Measurements from ENCODE around the gene ACP4. TPM values are rescaled to one million over a fixed set of nuclear protein-coding genes. Genes with fewer than 3 reads are reported as not detected.

ACP4 gene
- total and polyA plus RNA-seq, 5 experiments from 2014 or later, result 0.14 TPM; not detected in 4

DNA sequence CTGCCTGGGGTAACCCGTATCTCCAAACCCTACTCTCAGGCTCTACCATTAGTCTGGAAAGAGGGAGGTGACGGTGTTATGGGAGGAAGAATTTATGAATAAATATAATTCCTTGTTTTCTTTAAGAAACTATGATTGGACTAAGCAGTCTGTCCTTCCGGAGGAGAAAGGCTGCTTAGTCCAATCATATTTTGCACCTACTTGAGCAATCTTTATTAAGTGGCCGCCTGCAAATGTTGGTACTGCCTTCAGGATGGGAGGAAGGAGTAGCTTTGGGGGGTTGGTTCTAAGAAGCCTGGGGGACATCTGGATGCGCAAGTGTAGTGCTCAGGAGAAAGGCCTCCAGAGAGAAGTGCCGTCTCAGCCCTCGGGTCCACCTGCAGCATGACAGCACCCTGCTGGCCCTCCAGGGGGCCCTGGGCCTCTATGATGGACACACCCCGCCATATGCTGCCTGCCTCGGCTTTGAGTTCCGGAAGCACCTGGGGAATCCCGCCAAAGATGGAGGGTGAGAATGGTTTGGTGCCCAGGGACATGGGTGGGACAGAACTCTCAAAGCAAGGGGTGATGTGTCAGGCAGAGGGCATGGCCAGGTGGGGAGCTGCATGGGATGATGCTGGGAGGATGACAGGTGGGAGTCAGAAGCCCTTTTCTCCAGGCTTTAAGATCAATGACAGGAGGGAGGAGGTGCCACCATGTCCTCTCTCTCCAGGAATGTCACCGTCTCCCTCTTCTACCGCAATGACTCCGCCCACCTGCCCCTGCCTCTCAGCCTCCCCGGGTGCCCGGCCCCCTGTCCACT, 4.1 kb downstream of the ACP4 start:
- Mint-ChIP-seq H3K4me1 (peaks cover 0 to 15% (median 3%) of the 10 kb centered on the region in 4 donors), H3K27ac (peak overlapping the region in 4 of 10 donors; percentile 29 to 66 (median 42)), H3K27me3 (no peaks in the 10 kb centered on the region), H3K9me3 (no peaks in the 10 kb centered on the region), H3K4me3 (no peak overlapping the region), H3K36me3 (peaks cover 0 to 18% (median 0%) of the 10 kb centered on the region in 3 donors)
- peak; percentile 34 to 55 for ATAC-seq
- POLR2A ChIA-PET, result no interaction called here
- no peak for DNase-seq

- peak; percentile 20 to 31 for ATAC-seq
- DNase-seq, result peak in 1 of 10 donors; percentile 10
- H3K4me1 Mint-ChIP-seq, result peaks cover 0 to 17% (median 4%) of the 10 kb centered on the region in 4 donors
- no peaks in the 10 kb centered on the region for H3K27me3 Mint-ChIP-seq
- H3K9me3 Mint-ChIP-seq, result no peaks in the 10 kb centered on the region
- POLR2A ChIA-PET, result no interaction called here
- no peak overlapping the region for H3K4me3 Mint-ChIP-seq
- H3K36me3 Mint-ChIP-seq, result peaks cover 0 to 20% (median 0%) of the 10 kb centered on the region in 3 donors
- peak overlapping the region in 3 of 10 donors; percentile 34 to 73 (median 62) for H3K27ac Mint-ChIP-seq
Observed at GRCh38 chr19:50794876-50795663, 4.9 kb downstream of the ACP4 start.

DNA sequence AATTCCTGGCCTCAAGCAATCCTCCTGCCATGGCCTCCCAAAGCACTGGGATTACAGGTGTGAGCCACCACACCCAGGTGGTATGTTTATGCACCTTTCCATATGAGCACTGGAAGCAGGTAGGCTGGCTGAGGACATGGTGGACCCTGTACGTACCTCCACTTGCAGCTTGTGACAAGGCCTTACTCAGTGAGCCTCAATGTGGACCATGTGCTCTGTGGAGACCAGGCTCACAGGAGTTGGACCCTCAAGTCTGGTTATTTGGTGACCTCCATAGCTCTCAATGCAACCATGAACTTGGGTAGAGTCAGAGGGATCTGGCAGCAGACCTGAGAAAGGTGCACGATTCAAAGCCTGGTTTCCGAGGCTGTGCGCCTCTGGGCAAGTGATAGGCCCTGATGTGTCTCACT, 5.5 kb downstream of the ACP4 start:
- peaks cover 0 to 19% (median 7%) of the 10 kb centered on the region in 4 donors for H3K4me1 Mint-ChIP-seq
- H3K36me3 Mint-ChIP-seq, result peaks cover 0 to 24% (median 0%) of the 10 kb centered on the region in 3 donors
- no peak overlapping the region for H3K4me3 Mint-ChIP-seq
- no peaks in the 10 kb centered on the region for H3K27me3 Mint-ChIP-seq
- DNase-seq, result no peak
- H3K9me3 Mint-ChIP-seq, result no peaks in the 10 kb centered on the region
- H3K27ac Mint-ChIP-seq, result peak overlapping the region in 3 of 10 donors; percentile 15 to 73 (median 34)
- POLR2A ChIA-PET, result no interaction called here
- no peak for ATAC-seq

DNA sequence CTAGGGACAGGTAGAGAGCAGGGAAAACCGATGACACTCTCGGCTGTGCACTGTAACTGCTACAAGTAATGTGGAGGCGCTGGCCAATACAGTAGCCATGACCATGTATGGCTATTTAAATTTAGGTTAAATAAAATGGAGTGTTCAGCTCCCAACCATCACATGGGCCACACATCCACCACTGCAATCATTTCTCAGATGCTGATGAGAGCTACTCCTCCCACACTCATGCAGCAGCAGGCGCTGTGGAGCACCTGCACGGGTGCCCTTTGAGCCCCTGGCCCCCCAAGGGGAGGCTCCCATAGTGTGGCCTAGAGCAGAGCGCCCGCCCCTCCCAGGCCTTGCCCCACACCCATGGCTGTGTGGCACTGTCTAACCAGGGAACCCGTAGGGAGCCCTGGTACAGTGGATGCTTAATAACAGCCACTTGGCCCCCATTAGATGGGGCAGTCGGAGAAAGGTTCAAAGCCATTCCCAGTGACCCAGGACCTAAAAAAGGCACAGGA, 6.0 kb downstream of the ACP4 start:
- Mint-ChIP-seq H3K9me3 (no peaks in the 10 kb centered on the region), H3K4me1 (peaks cover 3 to 22% (median 7%) of the 10 kb centered on the region in 4 donors), H3K27ac (peak overlapping the region in 3 of 10 donors; percentile 15 to 73 (median 34)), H3K4me3 (no peak overlapping the region), H3K36me3 (peaks cover 0 to 29% (median 4%) of the 10 kb centered on the region in 3 donors), H3K27me3 (no peaks in the 10 kb centered on the region)
- DNase-seq (no peak), ATAC-seq (peak in 1 of 2 donors; percentile 26)
- POLR2A ChIA-PET, result no interaction called here

GRCh38 chr19:50796634-50797428, 6.6 kb downstream of the ACP4 start:
- H3K4me1 Mint-ChIP-seq, result peaks cover 4 to 23% (median 7%) of the 10 kb centered on the region in 4 donors
- peaks cover 0 to 36% (median 5%) of the 10 kb centered on the region in 3 donors for H3K36me3 Mint-ChIP-seq
- H3K4me3 Mint-ChIP-seq, result no peak overlapping the region

DNA sequence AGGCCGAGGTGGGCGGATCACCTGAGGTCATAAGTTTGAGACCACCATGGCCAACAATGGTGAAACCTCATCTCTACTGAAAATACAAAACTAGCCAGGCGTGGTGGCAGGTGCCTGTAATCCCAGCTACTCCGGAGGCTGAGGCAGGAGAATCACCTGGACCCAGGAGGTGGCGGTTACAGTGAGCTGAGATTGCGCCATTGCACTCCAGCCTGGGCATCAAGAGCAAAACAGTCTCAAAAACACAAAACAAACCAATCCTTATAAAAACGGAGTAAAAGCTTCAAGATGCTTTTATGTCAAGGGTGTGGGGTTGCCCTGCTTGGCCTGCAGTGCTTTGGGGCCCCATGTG, 7.2 kb downstream of the ACP4 start:
- DNase-seq (no peak), ATAC-seq (no peak)
- Mint-ChIP-seq H3K27me3 (no peaks in the 10 kb centered on the region), H3K36me3 (peaks cover 0 to 39% (median 5%) of the 10 kb centered on the region in 3 donors), H3K4me1 (peaks cover 6 to 29% (median 7%) of the 10 kb centered on the region in 4 donors), H3K27ac (no peak overlapping the region), H3K4me3 (no peak overlapping the region), H3K9me3 (no peaks in the 10 kb centered on the region)
- POLR2A ChIA-PET, result no interaction called here

More at GRCh38 chr19:50796634-50797428, 6.6 kb downstream of the ACP4 start:
- Mint-ChIP-seq H3K27me3 (no peaks in the 10 kb centered on the region), H3K9me3 (no peaks in the 10 kb centered on the region), H3K27ac (no peak overlapping the region)
- ATAC-seq, result no peak
- POLR2A ChIA-PET, result no interaction called here
- DNase-seq, result no peak

- no peaks in the 10 kb centered on the region for H3K9me3 Mint-ChIP-seq
- peaks cover 0 to 39% (median 5%) of the 10 kb centered on the region in 3 donors for H3K36me3 Mint-ChIP-seq
- peaks cover 11 to 35% (median 12%) of the 10 kb centered on the region in 4 donors for H3K4me1 Mint-ChIP-seq
- no peak for DNase-seq
- POLR2A ChIA-PET, result no interaction called here
- H3K4me3 Mint-ChIP-seq, result no peak overlapping the region
- no peak overlapping the region for H3K27ac Mint-ChIP-seq
- no peaks in the 10 kb centered on the region for H3K27me3 Mint-ChIP-seq
- no peak for ATAC-seq
Observed at GRCh38 chr19:50797781-50798658, 7.8 kb downstream of the ACP4 start.

- DNase-seq, result no peak
- Mint-ChIP-seq H3K27me3 (no peaks in the 10 kb centered on the region), H3K36me3 (peaks cover 0 to 39% (median 5%) of the 10 kb centered on the region in 3 donors), H3K9me3 (no peaks in the 10 kb centered on the region), H3K27ac (no peak overlapping the region), H3K4me3 (no peak overlapping the region), H3K4me1 (peaks cover 15 to 40% (median 21%) of the 10 kb centered on the region in 4 donors)
- no peak for ATAC-seq
- POLR2A ChIA-PET, result no interaction called here
Observed at GRCh38 chr19:50798659-50799546, 8.7 kb downstream of the ACP4 start.

DNA sequence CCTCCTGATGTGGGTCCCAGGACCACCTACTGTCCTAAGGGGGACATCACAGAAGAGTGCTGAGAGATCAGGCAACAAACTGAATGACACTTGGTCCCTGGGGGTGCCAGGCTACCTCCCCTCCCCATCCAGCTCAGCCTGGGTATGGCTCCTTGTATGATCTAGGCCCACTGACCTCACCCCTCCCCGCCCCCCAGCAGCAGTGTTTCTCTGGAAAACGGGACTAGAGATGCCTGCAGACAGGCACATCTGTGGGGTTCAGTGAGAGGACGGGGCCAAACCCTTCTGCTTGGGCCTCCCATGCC, 9.3 kb downstream of the ACP4 start:
- H3K36me3 Mint-ChIP-seq, result peaks cover 0 to 39% (median 5%) of the 10 kb centered on the region in 3 donors
- no peaks in the 10 kb centered on the region for H3K27me3 Mint-ChIP-seq
- ATAC-seq (no peak), DNase-seq (no peak)
- POLR2A ChIA-PET, result no interaction called here
- H3K27ac Mint-ChIP-seq, result no peak overlapping the region
- H3K9me3 Mint-ChIP-seq, result no peaks in the 10 kb centered on the region
- H3K4me1 Mint-ChIP-seq, result peaks cover 16 to 38% (median 25%) of the 10 kb centered on the region in 4 donors
- H3K4me3 Mint-ChIP-seq, result no peak overlapping the region

- peak overlapping the region in 1 of 10 donors; percentile 43 for H3K4me3 Mint-ChIP-seq
- H3K27me3 Mint-ChIP-seq, result no peaks in the 10 kb centered on the region
- ATAC-seq (no peak), DNase-seq (no peak)
- H3K9me3 Mint-ChIP-seq, result no peaks in the 10 kb centered on the region
- POLR2A ChIA-PET, result interaction anchor here (0.7 kb wide), 1 partner anchor 18 kb away, joined by 3 read pairs; no protein-coding TSS in a partner anchor
- H3K36me3 Mint-ChIP-seq, result peaks cover 0 to 39% (median 5%) of the 10 kb centered on the region in 3 donors
- H3K4me1 Mint-ChIP-seq, result peaks cover 24 to 47% (median 38%) of the 10 kb centered on the region in 4 donors
- peak overlapping the region in 2 of 10 donors; percentile 24 to 34 for H3K27ac Mint-ChIP-seq
Observed at GRCh38 chr19:50801107-50801506, 10.9 kb downstream of the ACP4 start.

Measured in naive thymus-derived CD8-positive, alpha-beta T cell (primary cell).